WTC11 (cell line): ENCODE measurements around the gene TMEM236.

Source experiments
- FOXK1 ChIP-seq: sonication (generic); formaldehyde crosslinking; IDR thresholded peaks from 2 replicates; pipeline ENCODE4 v1.8.0; 2022; ENCODE audit warnings: mild to moderate bottlenecking, moderate library complexity, missing genetic modification reagents
- FOXP1 ChIP-seq: sonication (generic); formaldehyde crosslinking; IDR thresholded peaks from 2 replicates; pipeline ENCODE4 v1.8.0; 2022; ENCODE audit warnings: missing genetic modification reagents, mild to moderate bottlenecking, moderate library complexity, borderline replicate concordance
- SP1 ChIP-seq: sonication (generic); formaldehyde crosslinking; conservative IDR thresholded peaks from 2 replicates; pipeline ENCODE4 v1.8.1; 2022; ENCODE audit warnings: missing genetic modification reagents
- TP53 ChIP-seq: sonication (generic); formaldehyde crosslinking; IDR thresholded peaks from 2 replicates; pipeline ENCODE4 v1.8.1; 2023; ENCODE audit warnings: mild to moderate bottlenecking, missing genetic modification reagents
- ZNF263 ChIP-seq: sonication (generic); formaldehyde crosslinking; IDR thresholded peaks from 2 replicates; pipeline ENCODE4 v1.8.1; 2022; ENCODE audit warnings: low read depth, mild to moderate bottlenecking, moderate library complexity, missing genetic modification reagents
- ZNF416 ChIP-seq: fragments of 250-450 bp; sonication (Bioruptor Pico); IDR thresholded peaks from 2 replicates; pipeline ENCODE4 v1.9.0; 2021; ENCODE audit warnings: mild to moderate bottlenecking, inconsistent platforms
- TF ChIP-seq, protein P1 (sequence below): fragments of 200-600 bp; IDR thresholded peaks from 2 replicates; pipeline ENCODE4 v1.8.0; 2022; ENCODE audit warnings: antibody characterized with exemption
- TF ChIP-seq, protein P2 (sequence below): sonication (generic); formaldehyde crosslinking; IDR thresholded peaks from 2 replicates; pipeline ENCODE4 v1.8.1; 2022; ENCODE audit warnings: mild to moderate bottlenecking, missing genetic modification reagents, moderate library complexity, borderline replicate concordance
- TF ChIP-seq, protein P3 (sequence below): sonication (generic); formaldehyde crosslinking; IDR thresholded peaks from 2 replicates; pipeline ENCODE4 v1.8.0; 2022; ENCODE audit warnings: mild to moderate bottlenecking, missing genetic modification reagents
- TF ChIP-seq, protein P4 (sequence below): sonication (generic); formaldehyde crosslinking; IDR thresholded peaks from 2 replicates; pipeline ENCODE4 v1.8.1; 2022; ENCODE audit warnings: low read depth, missing genetic modification reagents, borderline replicate concordance
- TF ChIP-seq, protein P5 (sequence below): sonication (generic); formaldehyde crosslinking; IDR thresholded peaks from 2 replicates; pipeline ENCODE4 v1.8.1; 2023; ENCODE audit warnings: mild to moderate bottlenecking, missing genetic modification reagents, moderate library complexity

DNA sequence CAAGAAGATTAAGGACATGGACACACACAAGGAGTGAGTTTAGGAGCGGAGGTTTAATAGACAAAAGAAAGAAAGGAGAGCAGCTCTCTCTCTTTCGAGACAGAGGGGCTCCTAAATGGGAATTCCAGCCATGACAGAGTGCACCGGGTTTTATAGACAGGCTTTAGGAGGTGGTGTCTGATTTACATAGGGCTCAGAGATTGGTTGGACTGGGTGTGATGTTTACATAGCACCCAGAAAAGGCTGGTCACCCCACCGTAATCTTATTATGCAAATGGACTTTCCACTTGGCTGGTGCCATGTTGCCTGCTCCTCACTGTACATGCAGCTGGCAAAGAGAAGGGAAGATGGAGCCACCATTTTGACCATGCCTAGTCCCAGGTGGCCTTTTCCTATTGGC lies 28.7 kb downstream of the TMEM236 start:
- TF ChIP-seq, protein P1, sequence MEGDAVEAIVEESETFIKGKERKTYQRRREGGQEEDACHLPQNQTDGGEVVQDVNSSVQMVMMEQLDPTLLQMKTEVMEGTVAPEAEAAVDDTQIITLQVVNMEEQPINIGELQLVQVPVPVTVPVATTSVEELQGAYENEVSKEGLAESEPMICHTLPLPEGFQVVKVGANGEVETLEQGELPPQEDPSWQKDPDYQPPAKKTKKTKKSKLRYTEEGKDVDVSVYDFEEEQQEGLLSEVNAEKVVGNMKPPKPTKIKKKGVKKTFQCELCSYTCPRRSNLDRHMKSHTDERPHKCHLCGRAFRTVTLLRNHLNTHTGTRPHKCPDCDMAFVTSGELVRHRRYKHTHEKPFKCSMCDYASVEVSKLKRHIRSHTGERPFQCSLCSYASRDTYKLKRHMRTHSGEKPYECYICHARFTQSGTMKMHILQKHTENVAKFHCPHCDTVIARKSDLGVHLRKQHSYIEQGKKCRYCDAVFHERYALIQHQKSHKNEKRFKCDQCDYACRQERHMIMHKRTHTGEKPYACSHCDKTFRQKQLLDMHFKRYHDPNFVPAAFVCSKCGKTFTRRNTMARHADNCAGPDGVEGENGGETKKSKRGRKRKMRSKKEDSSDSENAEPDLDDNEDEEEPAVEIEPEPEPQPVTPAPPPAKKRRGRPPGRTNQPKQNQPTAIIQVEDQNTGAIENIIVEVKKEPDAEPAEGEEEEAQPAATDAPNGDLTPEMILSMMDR, result no peak
- TF ChIP-seq, protein P2, sequence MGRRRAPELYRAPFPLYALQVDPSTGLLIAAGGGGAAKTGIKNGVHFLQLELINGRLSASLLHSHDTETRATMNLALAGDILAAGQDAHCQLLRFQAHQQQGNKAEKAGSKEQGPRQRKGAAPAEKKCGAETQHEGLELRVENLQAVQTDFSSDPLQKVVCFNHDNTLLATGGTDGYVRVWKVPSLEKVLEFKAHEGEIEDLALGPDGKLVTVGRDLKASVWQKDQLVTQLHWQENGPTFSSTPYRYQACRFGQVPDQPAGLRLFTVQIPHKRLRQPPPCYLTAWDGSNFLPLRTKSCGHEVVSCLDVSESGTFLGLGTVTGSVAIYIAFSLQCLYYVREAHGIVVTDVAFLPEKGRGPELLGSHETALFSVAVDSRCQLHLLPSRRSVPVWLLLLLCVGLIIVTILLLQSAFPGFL (CRISPR knock-in tag), result no peak
- TF ChIP-seq, protein P3, sequence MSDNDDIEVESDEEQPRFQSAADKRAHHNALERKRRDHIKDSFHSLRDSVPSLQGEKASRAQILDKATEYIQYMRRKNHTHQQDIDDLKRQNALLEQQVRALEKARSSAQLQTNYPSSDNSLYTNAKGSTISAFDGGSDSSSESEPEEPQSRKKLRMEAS (CRISPR knock-in tag), result no peak
- TF ChIP-seq TP53 (CRISPR knock-in tag) (no peak), ZNF416 (CRISPR knock-in tag) (no peak), SP1 (no peak), FOXK1 (CRISPR knock-in tag) (no peak), FOXP1 (CRISPR knock-in tag) (no peak), ZNF263 (CRISPR knock-in tag) (no peak)
- TF ChIP-seq, protein P4, sequence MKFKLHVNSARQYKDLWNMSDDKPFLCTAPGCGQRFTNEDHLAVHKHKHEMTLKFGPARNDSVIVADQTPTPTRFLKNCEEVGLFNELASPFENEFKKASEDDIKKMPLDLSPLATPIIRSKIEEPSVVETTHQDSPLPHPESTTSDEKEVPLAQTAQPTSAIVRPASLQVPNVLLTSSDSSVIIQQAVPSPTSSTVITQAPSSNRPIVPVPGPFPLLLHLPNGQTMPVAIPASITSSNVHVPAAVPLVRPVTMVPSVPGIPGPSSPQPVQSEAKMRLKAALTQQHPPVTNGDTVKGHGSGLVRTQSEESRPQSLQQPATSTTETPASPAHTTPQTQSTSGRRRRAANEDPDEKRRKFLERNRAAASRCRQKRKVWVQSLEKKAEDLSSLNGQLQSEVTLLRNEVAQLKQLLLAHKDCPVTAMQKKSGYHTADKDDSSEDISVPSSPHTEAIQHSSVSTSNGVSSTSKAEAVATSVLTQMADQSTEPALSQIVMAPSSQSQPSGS (CRISPR knock-in tag), result no peak
- TF ChIP-seq, protein P5, sequence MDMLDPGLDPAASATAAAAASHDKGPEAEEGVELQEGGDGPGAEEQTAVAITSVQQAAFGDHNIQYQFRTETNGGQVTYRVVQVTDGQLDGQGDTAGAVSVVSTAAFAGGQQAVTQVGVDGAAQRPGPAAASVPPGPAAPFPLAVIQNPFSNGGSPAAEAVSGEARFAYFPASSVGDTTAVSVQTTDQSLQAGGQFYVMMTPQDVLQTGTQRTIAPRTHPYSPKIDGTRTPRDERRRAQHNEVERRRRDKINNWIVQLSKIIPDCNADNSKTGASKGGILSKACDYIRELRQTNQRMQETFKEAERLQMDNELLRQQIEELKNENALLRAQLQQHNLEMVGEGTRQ, result no peak
